WERI-Rb-1 (cell line): ENCODE measurements around the gene SNX27.

ENCODE experiments used
- DNase-seq: peaks from one replicate; pipeline ENCODE4 v3.0.0-alpha.2; 2020
- H3K27ac ChIP-seq: fragments of 250-450 bp; sonication (Bioruptor Pico); 2 replicates; pipeline ENCODE4 v1.5.1; 2020; ENCODE audit warnings: mild to moderate bottlenecking, moderate library complexity
- H3K27me3 ChIP-seq: fragments of 250-450 bp; sonication (Bioruptor Pico); 2 replicates; pipeline ENCODE4 v1.5.1; 2021; ENCODE audit warnings: mild to moderate bottlenecking, low read depth, moderate library complexity; ENCODE audit not compliant: insufficient read depth, severe bottlenecking
- H3K36me3 ChIP-seq: fragments of 250-450 bp; sonication (Bioruptor Pico); 2 replicates; pipeline ENCODE4 v1.5.1; 2020; ENCODE audit warnings: mild to moderate bottlenecking, moderate library complexity
- H3K4me3 ChIP-seq: 2 replicates; pipeline ENCODE4 v1.5.1; 2011; ENCODE audit warnings: low read depth, mild to moderate bottlenecking, control low read depth, low read length
- H3K9me3 ChIP-seq: fragments of 250-450 bp; sonication (Bioruptor Pico); 2 replicates; pipeline ENCODE4 v1.5.1; 2021; ENCODE audit warnings: mild to moderate bottlenecking, moderate library complexity; ENCODE audit not compliant: severe bottlenecking
- TF ChIP-seq, protein P1 (sequence below): IDR thresholded peaks from 2 replicates; pipeline ENCODE4 v1.5.1; 2011; ENCODE audit warnings: low read depth, mild to moderate bottlenecking, control low read depth, inconsistent platforms, low read length

The SNX27 gene

DNA sequence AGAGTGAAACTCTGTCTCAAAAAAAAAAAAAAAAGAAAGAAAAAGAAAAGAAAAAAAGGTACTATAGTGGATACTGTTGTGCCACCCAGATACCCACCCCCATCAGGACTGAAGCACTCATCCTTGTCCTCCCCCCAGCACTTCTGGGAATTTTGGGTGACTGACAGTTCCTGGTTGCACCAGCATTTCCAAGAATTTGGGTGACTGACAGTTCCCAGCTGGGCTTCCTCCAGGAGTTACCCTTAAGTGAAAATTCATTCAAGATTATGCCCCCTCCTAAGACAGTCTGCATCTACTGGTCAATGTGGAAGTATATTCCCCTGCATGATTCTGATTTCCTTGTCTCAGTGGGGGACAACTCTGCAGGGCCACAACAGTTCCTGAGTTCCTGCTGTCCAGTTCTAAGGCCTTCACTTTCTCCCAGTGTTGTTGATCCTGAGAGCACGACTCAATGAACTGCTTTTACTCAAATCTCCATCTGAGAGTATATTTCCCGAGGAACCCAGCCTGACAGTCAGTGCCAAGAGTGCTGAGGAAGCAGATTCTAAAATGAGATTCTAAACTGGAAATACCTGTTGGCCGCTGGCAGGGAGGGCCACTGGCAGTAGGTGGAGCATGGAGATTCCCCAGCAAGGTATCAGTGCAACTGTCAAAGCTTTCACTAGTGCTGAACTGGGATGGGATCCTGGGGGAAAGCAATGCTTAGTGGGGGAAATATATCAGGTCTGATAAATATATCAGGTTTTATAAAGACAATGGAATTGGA lies 127.9 kb downstream of the SNX27 start:
- no peak overlapping the region for H3K27ac ChIP-seq
- peak; percentile 2 for DNase-seq
- no peaks in the 10 kb centered on the region for H3K36me3 ChIP-seq
- H3K27me3 ChIP-seq: no peaks in the 10 kb centered on the region
- TF ChIP-seq, protein P1, sequence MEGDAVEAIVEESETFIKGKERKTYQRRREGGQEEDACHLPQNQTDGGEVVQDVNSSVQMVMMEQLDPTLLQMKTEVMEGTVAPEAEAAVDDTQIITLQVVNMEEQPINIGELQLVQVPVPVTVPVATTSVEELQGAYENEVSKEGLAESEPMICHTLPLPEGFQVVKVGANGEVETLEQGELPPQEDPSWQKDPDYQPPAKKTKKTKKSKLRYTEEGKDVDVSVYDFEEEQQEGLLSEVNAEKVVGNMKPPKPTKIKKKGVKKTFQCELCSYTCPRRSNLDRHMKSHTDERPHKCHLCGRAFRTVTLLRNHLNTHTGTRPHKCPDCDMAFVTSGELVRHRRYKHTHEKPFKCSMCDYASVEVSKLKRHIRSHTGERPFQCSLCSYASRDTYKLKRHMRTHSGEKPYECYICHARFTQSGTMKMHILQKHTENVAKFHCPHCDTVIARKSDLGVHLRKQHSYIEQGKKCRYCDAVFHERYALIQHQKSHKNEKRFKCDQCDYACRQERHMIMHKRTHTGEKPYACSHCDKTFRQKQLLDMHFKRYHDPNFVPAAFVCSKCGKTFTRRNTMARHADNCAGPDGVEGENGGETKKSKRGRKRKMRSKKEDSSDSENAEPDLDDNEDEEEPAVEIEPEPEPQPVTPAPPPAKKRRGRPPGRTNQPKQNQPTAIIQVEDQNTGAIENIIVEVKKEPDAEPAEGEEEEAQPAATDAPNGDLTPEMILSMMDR: no peak
- H3K9me3 ChIP-seq: peaks cover 18% of the 10 kb centered on the region
- no peak overlapping the region for H3K4me3 ChIP-seq

DNA sequence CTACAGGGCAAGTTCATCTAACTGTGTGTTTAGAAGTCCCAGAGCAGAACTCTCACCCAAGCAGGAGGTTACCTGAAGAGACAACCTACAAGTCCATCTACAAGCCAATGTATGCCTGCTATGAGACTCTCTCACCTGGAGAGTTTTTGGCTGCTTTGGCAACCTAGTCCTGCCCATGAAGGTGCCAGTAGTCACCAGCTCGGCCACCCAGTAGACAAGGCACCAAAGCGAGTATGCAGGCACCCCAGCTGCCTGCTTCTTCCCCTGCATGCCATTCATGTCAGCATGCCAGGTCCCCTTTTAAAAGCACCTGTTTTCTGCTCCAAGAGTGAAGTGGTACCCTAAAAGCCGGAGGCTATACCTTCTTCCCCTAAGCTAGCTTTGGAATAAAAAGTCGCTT lies 129.7 kb downstream of the SNX27 start:
- H3K27me3 ChIP-seq: no peaks in the 10 kb centered on the region
- TF ChIP-seq, protein P1: no peak
- DNase-seq: no peak
- no peaks in the 10 kb centered on the region for H3K36me3 ChIP-seq
- peaks cover 18% of the 10 kb centered on the region for H3K9me3 ChIP-seq
- no peak overlapping the region for H3K27ac ChIP-seq
- H3K4me3 ChIP-seq: no peak overlapping the region
